Astrocyte of the spinal cord (primary cell): ENCODE data around the gene HSPB9.

Experiments used
- DNase-seq: peaks from one replicate; pipeline ENCODE4 v3.0.0; 2011; ENCODE audit warnings: low read depth, low spot score
- H3K4me3 ChIP-seq: 2 replicates; pipeline ENCODE4 v1.5.1; 2011; ENCODE audit warnings: low read depth, mild to moderate bottlenecking, low read length, moderate library complexity
- in situ Hi-C: cut with HindIII; loops from 2 replicates; pipeline ENCODE4 v1.10.0; 2017; ENCODE audit warnings: low sequenced_read_pairs
- TF ChIP-seq, protein P1 (sequence below): IDR thresholded peaks from 2 replicates; pipeline ENCODE4 v1.5.1; 2012; ENCODE audit warnings: low read depth, mild to moderate bottlenecking, low read length, inconsistent platforms

Gene HSPB9

DNA sequence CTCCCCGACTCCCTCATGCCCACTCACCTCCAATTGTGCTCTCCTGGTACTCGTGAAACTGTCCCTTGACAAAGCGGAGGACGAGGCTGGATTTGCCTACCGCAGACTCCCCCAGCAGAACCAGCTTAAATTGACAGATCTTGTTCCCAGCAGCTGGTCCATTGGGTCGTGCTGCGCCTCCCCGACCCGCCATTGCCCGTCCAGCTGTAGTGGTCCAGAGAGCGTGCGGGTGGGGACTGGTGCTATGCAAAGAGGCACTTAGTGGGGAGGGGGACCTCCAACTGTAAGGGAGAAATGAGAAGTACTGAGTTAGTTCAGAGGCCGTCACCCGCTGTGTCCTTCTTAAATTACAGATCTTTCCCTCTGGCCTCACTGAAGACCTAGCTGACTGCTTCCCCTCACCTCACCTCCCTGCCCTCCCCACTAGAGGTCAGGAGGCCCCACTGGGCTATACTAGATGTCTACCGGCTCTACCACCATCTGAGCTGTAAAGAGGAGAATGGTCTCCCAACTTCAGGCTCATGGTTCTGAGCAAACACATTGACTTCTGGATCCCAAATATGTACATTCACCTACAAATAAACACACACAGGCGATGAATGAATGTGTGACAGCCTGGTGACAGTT lies 7.8 kb downstream of the HSPB9 start:
- in situ Hi-C loops, result no loop called here

DNA sequence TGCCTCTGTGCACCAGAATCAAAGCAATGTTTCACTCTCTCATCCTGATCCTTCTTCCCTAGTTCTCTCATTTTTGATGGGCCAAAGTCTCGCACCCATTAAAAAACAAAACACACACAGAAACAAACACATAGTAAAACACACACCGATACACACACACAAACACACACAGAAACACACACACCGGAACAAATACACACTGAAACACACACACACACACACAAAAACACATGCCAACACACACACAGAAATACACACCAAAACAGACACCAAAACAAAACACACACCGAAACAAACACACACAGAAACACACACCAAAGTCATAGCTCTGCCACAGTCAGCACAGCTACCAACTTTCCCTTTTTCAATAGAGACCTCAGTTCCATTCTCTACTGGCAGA lies 8.6 kb downstream of the HSPB9 start:
- TF ChIP-seq, protein P1, sequence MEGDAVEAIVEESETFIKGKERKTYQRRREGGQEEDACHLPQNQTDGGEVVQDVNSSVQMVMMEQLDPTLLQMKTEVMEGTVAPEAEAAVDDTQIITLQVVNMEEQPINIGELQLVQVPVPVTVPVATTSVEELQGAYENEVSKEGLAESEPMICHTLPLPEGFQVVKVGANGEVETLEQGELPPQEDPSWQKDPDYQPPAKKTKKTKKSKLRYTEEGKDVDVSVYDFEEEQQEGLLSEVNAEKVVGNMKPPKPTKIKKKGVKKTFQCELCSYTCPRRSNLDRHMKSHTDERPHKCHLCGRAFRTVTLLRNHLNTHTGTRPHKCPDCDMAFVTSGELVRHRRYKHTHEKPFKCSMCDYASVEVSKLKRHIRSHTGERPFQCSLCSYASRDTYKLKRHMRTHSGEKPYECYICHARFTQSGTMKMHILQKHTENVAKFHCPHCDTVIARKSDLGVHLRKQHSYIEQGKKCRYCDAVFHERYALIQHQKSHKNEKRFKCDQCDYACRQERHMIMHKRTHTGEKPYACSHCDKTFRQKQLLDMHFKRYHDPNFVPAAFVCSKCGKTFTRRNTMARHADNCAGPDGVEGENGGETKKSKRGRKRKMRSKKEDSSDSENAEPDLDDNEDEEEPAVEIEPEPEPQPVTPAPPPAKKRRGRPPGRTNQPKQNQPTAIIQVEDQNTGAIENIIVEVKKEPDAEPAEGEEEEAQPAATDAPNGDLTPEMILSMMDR, result no peak
- no peak overlapping the region for H3K4me3 ChIP-seq
- in situ Hi-C loops, result no loop called here
- no peak for DNase-seq

More for the DNA sequence above, 7.8 kb downstream of the HSPB9 start:
- H3K4me3 ChIP-seq, result no peak overlapping the region
- no peak for DNase-seq
- TF ChIP-seq, protein P1, result no peak

DNA sequence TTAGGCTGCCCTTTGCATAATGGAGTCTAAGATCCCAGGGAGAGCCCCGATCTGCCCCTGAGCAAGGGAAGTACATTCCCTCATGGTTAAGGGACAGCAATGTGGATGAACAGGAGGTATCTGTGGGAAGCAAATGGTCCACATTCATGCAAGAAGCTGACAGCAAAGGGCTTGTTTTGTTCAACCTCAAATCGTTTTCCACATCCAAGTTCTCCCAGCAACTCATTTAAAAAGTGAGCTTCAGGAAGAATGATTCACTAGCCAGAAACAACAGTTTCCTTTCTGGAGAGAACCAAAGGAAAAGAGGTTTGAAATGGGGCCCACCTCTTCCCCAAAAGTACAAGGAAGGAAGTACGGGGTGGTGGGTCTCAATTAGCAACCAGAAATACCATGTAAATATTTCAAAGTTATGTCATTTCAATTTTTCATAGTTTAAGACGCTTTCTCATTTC lies 9.4 kb downstream of the HSPB9 start:
- in situ Hi-C loops, result no loop called here
- no peak overlapping the region for H3K4me3 ChIP-seq
- peak; percentile 38 for DNase-seq
- TF ChIP-seq, protein P1, result no peak

DNA sequence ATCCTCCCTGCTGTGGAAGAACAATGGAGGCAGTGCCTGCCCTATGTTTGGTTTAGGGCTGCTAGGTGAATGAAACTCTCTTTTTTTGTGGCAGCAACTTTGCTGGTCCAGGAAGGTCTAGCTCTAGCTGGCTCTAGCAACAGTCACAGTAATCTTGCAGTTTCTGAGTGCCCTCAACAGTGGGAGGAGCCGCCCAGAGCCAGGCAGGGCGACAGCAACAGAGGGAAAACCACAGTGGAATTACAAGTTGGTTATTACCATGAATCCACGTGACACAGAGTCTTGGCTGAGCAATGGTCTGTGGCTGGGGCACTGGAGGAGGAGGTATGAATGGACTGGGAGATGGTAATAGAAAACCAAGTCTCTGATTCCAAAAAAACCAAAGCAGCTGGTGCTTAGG lies 10.3 kb downstream of the HSPB9 start:
- peak; percentile 87 for DNase-seq
- in situ Hi-C loops, result no loop called here
- TF ChIP-seq, protein P1, result no peak
- no peak overlapping the region for H3K4me3 ChIP-seq

DNA sequence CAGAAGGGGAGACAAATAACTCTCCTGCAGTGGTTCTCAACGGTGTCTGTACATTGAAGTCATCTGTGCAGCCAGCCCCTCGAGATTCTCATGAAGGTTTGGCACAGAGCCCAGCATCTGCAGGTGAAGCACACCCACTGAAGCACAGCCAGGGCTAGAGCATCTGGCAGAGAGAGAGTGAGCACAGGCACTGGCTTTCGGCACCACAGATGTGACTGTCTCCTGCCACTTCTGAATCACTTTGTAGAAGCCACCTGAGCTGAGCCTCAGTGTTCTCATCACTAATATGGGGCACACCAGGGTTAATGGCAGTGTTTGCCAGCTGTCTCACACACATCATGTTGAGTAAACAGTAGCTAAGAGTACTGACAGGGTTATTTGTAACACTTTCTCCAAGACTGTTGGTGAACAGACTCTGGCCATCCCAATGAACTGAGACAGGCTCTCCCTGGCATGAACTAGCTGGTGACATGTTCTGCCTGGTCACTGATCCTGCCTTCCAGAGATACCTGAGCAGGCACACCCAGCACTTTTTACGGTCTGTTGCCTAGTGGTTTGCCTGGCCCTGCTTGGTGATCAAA lies 10.9 kb downstream of the HSPB9 start:
- DNase-seq, result no peak
- in situ Hi-C loops, result no loop called here
- TF ChIP-seq, protein P1, result no peak
- no peak overlapping the region for H3K4me3 ChIP-seq

DNA sequence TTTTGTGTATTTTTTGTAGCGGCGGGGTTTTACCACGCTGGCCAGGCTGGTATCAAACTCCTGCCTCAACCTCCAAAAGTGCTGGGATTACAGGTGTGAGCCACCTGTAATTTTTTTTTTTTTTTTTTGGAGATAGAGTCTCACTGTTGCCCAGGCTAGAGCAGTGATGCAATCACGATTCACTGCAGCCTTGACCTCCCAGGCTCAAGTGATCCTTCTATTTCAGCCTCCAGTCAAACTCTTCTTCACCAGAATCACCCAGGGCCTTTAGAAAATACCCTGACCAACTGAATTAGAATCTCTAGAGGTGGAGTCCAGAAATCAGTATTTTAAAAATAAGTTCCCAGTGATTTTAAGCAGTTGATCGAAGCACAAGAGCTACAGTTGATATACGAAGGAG lies 12.5 kb downstream of the HSPB9 start:
- no peak overlapping the region for H3K4me3 ChIP-seq
- TF ChIP-seq, protein P1, result no peak
- DNase-seq, result no peak
- in situ Hi-C loops, result no loop called here
